NCI-H460 (cell line): ENCODE measurements around the gene PLCG2. TPM values are rescaled to one million over a fixed set of nuclear protein-coding genes. Genes with fewer than 3 reads are reported as not detected.
"Not testable (repeated sequence)": the region's sequence is repeated elsewhere in the genome, so short reads cannot be mapped to it uniquely, and the experiment has no call there.

Source experiments
- DNase-seq: peaks from one replicate; pipeline ENCODE4 v3.0.0-alpha.2; 2016; ENCODE audit warnings: low read depth; ENCODE audit errors: extremely low read depth
- total RNA-seq: library from RNA; depleted of rRNA; stranded (reverse); fragments of >200 nt; shearing (Covaris generic); gene quantifications from 2 replicates; pipeline ENCODE4 v1.2.3, GENCODE V29; 2014

PLCG2 gene
- total RNA-seq, 1 experiment from 2014 or later = 2.8 TPM

- no peak for DNase-seq
Measured at GRCh38 chr16:81932668-81933067, 153.6 kb downstream of the PLCG2 start.

GRCh38 chr16:81933361-81933760 lies 154.3 kb downstream of the PLCG2 start:
- no peak for DNase-seq

DNA sequence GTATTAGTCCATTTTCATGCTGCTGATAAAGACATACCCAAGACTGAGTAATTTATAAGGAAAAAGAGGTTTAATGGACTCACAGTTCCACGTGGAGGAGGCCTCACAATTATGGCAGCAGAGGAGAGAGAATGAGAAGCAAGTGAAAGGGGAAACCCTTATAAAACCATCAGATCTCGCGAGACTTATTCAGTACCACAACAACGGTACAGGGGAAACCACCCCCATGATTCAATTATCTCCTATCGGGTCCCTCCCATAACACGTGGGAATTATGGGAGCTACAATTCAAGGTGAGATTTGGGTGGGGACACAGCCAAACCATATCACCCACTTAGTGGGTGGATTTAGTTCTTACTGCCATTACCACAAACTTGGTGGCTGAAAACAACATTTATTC lies 155.6 kb downstream of the PLCG2 start:
- DNase-seq = not testable (repeated sequence)

DNA sequence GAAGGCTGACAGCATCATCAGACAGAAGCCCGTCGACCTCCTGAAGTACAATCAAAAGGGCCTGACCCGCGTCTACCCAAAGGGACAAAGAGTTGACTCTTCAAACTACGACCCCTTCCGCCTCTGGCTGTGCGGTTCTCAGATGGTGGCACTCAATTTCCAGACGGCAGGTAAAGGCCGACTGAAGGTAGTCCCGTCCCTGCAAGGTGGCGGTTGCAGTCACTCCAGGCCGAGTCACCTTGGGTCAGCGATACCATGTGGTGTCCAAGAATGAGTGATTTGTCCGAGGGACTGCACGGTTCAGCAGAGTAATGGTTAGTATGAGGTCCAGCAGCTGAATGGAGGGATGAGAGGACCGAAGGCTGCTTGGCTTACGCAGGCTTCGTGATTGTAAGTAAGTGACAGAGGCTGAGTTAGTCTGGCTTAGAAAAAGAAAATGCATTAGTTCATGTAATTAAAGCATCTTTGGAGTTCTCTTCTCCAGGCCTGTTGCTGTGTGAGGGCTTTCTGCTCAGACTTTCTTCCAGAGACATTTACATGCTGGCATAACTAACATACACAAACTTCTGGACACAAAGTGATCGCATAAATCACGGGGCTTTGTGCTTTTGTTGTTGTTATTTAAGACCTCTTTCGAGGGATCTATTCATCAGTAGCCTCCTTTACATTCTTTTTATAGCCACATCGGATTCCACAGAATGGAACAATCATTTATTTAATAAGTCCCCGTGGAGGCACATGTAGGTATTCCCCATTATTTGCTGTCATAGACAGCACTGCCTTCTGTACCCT lies 157.3 kb downstream of the PLCG2 start:
- DNase-seq = no peak

- no peak for DNase-seq
Measured at GRCh38 chr16:81937305-81938038, 158.4 kb downstream of the PLCG2 start.

GRCh38 chr16:81938326-81939163 lies 159.5 kb downstream of the PLCG2 start:
- no peak for DNase-seq

- DNase-seq = no peak
Measured at GRCh38 chr16:81939164-81940056, 160.3 kb downstream of the PLCG2 start.

DNA sequence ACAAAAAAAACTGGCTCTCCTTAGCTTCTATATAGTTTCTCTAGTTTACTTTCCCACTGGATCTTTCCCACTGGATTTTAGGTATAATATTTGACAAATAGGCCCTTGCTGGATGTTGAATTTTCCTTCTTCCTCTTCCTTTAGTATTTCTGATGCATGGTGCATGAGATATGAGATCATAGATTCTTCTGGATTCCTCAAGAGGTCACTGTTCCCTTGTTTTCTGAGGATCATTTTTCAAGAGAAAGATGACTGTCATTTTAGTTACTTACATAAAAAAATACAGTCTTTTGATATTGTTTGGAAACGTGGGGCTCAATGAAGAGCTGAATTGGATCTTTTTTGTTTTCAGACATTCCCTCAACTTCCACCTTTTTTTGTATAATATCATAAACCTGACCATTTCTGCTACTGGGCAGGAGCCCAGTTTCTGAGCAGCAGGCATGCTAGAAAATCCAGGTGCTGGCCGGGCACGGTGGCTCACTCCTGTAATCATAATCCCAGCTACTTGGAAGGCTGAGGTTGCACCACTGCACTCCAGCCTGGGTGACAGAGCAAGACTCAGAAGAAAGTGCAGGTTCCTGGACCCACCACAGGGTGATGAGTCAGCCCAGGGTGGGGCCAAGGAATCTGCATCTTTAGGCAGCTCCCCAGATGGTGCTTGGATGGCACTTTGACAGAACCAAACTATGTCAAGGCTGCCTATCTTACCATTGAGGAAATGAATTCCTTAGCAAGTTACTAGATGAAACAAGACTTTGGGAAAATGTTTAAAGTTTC lies 161.9 kb downstream of the PLCG2 start:
- peak; percentile 28 for DNase-seq

- no peak for DNase-seq
Measured at GRCh38 chr16:81942007-81942601, 163.0 kb downstream of the PLCG2 start.

DNA sequence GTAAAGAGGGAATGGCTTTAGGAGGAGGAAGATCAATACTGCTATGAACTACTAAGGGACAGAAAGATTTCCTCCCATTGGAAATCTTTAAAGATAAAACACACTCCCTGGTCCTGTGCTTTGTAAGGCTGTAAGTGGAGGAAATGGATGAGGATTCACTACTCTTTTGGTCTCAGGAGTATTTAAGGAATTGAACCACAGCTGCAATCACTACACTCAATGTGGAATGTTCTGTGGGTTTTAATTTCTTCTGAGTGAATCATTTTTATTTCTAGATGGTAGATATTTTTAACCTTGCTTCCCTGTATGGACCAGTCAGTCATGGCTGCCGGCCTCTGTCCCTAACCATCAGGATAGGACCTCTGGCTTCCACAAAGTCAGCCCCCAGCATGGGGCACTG lies 166.6 kb downstream of the PLCG2 start:
- DNase-seq = no peak

DNA sequence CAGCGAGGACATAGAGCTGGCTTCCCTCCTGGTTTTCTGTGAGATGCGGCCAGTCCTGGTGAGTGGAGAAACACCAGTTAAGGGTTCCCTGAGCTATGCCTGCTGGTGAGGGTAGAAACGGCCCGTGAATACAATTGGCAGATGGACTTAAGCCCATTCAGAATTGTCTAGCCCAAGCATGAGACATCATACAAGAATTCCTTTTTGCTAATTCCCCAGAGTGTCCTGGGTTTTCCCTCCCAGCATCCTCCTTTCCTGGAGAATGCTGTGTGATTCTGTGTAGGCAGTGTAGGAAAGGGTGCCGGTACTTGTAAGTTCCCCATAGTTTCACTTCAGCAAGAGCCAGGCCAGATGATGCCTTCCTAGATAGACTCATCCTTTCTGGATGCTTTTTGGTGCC lies 167.1 kb downstream of the PLCG2 start:
- DNase-seq = no peak

GRCh38 chr16:81951564-81951963 lies 172.5 kb downstream of the PLCG2 start:
- DNase-seq = no peak

DNA sequence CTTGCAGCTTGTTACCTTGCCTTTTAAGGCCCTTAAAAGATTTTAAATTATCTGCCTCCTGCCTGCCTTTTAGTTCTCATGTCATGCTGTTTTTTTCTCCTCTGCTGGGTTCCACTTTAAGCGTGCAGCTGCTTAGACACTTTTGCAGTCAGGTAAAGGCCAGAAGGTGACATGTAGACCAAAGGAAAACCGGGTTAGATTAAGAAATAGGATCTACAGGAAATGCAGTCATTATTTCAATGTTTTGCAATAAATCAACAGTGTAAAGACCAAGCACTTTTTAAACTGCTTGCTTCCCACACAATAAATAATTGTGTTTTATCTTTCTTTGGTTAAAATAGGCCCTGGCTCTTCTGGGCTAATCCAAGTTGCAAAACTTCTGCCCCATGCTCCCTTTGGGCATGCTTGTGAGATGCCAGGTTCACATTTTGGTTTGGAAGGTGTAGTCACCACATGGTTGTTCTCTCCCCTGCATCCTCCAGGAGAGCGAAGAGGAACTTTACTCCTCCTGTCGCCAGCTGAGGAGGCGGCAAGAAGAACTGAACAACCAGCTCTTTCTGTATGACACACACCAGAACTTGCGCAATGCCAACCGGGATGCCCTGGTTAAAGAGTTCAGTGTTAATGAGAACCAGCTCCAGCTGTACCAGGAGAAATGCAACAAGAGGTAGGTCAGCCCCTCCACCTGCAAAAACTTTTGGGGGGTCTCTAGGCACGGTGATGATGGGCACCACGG lies 177.3 kb downstream of the PLCG2 start:
- DNase-seq = no peak

- no peak for DNase-seq
Measured at GRCh38 chr16:81964808-81965207, 185.7 kb downstream of the PLCG2 start.

DNA sequence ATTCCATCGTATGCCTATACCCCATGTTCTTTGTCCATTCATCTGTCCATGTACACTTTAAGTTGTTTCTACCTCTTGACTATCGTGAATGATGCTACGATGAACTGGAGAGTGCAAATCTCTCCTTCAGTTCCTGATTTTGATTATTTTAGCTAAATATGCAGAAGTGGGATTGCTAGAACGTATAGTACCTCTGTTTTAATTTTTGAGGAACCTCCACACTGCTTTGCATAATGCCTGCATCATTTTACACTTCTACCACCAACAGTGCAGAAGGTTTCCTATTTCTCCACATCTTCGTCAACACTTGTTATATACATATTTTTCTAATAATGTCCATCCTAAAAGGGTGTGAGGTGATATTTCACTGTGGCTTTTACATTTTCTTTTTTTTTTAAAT lies 188.3 kb downstream of the PLCG2 start:
- DNase-seq = no peak

DNA sequence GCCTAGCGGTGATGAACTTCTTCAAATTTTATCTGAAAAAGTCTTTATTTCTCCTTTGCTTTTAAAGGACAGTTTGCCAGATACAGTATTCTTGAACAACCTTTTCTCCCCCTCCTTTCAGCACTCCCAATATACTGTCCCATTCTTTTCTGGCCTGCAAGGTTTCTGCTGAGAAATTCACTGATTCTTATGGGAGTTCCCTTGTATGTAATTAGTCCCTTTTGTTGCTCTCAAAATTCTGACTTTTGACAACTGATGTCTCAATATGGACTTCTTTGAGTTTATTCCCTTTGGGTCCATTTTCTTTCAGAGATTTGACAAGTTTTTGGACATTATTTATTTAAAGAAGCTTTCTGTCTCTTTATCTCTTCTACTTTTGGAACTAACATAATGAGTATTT lies 192.8 kb downstream of the PLCG2 start:
- no peak for DNase-seq

DNA sequence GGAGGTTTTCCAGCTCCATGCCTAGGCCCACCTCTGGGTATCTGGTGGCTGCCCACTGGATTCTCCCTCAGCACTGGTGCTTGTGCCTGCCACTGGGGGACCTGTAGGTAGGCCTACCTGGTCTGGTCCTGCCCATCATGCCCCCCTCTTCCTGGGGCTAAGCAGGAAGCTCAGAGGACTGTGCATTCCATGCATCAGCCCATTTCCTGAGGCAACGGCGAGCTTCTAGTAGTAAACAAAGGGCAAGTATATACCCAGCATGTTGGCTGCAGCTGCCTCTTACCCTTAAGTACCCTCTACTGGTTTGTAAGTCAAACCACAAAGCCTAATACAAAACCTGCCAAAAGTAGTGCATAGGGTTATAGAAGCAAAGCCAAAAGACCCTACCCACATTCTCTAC lies 194.6 kb downstream of the PLCG2 start:
- DNase-seq = no peak

DNA sequence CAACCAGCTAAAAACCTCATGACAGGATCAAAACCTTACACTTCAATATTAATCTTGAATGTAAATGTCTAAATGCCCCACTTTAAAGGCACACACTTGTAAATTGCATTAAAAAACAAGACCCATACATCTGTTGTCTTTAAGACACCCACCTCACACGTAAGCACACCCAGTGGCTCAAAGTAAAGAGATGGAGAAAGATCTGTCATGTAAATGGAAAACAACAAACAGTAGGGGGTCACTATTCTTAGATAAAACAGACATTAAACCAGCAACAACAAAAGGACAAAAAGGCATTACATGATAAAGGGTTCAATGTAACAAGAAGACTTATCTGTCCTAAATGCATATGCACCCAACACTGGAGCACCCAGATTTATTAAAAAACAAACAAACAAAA lies 196.5 kb downstream of the PLCG2 start:
- DNase-seq = no peak
